ENCODE measurements around the gene TAS2R1.

Gene TAS2R1

DNA sequence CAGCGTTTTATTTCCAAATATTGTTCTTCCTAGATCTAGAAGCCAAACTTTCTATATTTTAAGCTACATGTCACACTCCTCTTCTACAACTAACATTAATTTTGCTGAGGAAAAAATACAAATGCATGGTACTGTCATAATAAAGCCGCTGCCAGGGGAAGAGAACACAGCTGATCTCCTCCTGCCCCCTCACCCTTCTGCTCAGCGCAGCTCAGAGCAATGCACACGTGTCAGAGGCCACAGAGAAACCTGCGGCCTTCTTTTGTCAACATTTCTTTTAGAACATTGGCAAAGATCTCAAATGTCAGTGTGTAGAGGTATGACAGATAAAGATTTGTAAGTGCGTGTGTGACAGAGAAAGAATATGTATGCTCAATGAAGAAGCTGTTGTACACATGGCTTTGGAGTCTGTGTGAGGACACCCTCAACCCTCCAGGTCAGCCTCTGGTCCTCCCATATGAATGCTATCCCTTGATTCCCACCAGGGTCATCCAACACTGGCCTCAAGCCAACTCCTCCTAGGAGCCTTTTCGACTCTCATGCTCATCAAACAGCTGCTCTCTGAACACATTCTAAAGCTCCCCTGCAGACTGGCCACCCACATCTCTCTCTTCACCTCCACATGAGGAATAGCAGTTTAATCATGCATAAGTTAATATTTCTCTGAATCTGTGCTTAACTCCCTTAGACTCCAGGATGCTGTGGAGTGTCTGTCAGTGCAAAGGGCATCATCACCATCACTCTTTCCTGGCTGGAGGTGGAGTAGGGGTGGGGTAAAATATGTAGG, 40.9 kb downstream of the TAS2R1 start:
- no peak overlapping the region for H3K4me3 ChIP-seq
- no peaks in the 10 kb centered on the region for H3K4me1 ChIP-seq
- in situ Hi-C loops (cut with MboI; ENCODE audit: low sequenced_read_pairs), result no loop called here
- DNase-seq (ENCODE audit: low spot score in 2 of 2), result no peak
- no peaks in the 10 kb centered on the region for H3K9me3 ChIP-seq
- H3K27me3 ChIP-seq (ENCODE audit: low read depth), result no peaks in the 10 kb centered on the region
- no peaks in the 10 kb centered on the region for H3K36me3 ChIP-seq (replicated peaks)

DNA sequence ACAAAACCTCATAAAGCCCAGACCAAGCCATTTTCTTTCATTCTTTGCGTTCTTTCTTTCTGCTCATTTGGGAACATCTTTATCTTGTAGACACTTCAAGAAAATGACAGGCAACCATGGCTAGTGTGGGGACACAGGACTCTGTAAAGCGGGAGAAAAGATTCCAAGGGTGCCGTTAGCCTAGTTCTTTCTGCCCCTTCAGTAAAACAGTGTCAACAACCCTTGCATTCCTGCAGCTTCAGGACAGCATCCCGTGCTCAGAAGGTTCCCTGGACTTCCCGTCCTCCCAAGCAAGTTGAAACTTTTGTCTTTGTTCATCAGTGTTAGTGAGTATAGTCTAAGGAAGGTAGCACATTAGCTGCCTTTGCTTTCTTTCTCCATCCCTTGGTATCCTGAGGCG, 41.9 kb downstream of the TAS2R1 start:
- no peak for DNase-seq (ENCODE audit: low spot score in 2 of 2)
- no peaks in the 10 kb centered on the region for H3K27me3 ChIP-seq (ENCODE audit: low read depth)
- H3K36me3 ChIP-seq (replicated peaks), result no peaks in the 10 kb centered on the region
- no peaks in the 10 kb centered on the region for H3K4me1 ChIP-seq
- no peak overlapping the region for H3K4me3 ChIP-seq
- no peaks in the 10 kb centered on the region for H3K9me3 ChIP-seq
- in situ Hi-C loops (cut with MboI; ENCODE audit: low sequenced_read_pairs), result no loop called here

DNA sequence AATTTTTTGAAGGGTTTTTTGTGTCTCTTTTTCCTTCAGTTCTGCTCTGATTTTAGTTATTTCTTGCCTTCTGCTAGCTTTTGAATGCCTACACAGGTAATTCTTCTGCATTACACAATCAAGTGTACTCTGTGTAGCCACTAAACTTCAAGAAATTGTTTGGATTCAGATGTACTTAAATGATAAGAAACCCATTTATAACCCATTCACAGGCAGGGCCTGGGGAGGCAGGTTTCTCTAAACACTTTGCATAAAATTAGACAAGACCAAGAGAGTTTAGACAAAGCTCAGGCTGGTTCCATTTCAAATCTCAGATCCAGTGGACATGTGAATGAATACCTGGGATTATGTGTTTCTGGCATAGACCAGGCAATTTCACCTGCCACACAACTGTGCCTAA, 43.0 kb downstream of the TAS2R1 start:
- H3K4me3 ChIP-seq, result no peak overlapping the region
- H3K27me3 ChIP-seq (ENCODE audit: low read depth), result no peaks in the 10 kb centered on the region
- in situ Hi-C loops (cut with MboI; ENCODE audit: low sequenced_read_pairs), result no loop called here
- DNase-seq (ENCODE audit: low spot score in 2 of 2), result no peak
- H3K4me1 ChIP-seq, result no peaks in the 10 kb centered on the region
- no peaks in the 10 kb centered on the region for H3K36me3 ChIP-seq (replicated peaks)
- H3K9me3 ChIP-seq, result no peaks in the 10 kb centered on the region

DNA sequence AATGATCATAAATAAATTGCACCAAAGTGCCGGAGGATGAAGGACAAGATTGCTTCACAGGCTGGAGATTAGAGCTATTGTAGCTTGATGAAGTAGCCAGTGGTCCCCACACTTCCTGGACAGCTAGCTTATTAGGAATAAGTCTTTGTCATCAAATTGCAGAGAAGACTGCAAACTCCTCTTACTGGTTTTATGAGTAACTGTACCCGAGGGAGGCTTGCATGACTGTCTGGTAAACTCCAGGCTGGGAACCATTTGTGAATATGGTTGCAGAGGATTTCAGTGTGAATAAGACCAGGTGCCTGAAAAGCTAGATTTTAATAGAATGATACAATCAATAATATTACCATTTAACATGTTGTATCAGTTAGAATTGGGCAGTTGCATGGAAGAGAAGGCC, 47.7 kb downstream of the TAS2R1 start:
- Histone ChIP-seq H3K4me1 (no peaks in the 10 kb centered on the region), H3K9me3 (no peaks in the 10 kb centered on the region), H3K4me3 (no peak overlapping the region), H3K27me3 (ENCODE audit: low read depth) (no peaks in the 10 kb centered on the region), H3K36me3 (replicated peaks) (no peaks in the 10 kb centered on the region)
- no peak for DNase-seq (ENCODE audit: low spot score in 2 of 2)
- in situ Hi-C loops (cut with MboI; ENCODE audit: low sequenced_read_pairs), result no loop called here
